Skeletal muscle cell (primary cell): ENCODE results near the gene ARHGAP22.
A peak's percentile ranks its signal among the peaks of the same experiment; 100 is the strongest.
"Not testable (repeated sequence)": the region's sequence is repeated elsewhere in the genome, so short reads cannot be mapped to it uniquely, and the experiment has no call there.

Source experiments
- DNase-seq: peaks from one replicate; pipeline ENCODE4 v3.0.0-alpha.2; 2010; ENCODE audit warnings: low read depth
- H3K4me3 ChIP-seq: 2 replicates; pipeline ENCODE4 v1.5.1; 2011; ENCODE audit warnings: low read depth, mild to moderate bottlenecking, control low read depth, low read length, moderate library complexity

The ARHGAP22 gene

DNA sequence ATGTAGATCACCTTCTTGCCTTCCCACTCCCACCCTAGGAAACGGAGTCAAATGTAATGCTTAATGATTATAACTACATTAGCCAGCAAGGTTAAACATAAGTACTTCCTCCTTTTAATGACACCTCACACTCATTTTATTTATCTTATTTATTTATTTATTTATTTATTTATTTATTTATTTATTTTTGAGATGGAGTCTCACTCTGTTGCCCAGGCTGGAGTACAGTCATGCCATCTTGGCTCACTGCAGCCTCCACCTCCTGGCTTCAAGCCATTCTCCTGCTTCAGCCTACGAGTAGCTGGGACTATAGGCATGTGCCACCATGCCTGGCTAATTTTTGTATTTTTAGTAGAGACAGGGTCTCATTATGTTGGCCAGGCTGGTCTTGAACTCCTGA is 183.0 kb downstream of the ARHGAP22 start:
- not testable (repeated sequence) for DNase-seq, H3K4me3 ChIP-seq

DNA sequence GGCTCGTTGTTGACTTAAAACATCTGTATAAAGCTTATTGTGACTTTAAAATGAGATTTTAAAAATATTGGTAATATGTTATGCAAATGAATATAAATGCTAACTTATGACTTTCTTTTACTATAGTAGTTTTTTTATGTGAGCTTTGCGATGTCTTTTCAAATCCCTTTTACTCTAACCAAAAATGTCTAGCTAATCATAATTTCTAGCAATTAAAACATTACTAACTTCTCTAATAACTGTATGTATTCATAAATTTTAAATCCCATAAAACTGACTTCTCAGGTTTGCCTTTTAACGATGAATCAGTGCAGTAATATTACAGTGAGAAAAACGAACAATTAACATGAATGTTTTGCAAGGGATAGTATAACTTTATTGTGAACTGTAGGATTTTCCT is 185.2 kb downstream of the ARHGAP22 start:
- DNase-seq = no peak
- H3K4me3 ChIP-seq = no peak overlapping the region

DNA sequence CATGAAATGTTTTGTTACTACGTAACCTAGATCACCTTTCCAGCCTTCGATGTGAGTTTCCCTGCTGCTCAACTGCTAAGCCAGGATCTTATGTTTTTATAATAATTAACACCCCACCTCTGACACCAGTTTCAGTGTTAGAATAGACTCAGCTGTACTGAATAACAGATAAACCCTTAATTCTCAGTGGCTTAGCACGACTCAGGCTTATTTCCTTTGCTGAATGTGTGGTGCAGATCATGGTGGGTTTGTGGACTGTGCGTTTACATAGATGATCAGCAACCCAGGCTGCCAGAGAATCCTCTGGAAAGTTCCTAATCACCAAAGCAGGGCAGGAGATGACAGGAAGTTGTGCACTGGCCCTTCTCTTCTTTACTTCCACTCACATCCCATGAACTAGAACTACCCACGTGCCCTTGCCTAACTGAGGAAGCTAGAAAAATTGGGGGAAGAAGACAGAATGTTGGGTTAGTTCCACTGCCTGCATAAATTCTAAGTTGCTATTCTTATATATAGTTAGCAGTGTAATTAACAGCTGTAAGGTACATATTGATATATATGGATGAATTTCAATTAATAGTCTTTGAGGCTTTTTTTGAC is 186.6 kb downstream of the ARHGAP22 start:
- no peak overlapping the region for H3K4me3 ChIP-seq
- no peak for DNase-seq

DNA sequence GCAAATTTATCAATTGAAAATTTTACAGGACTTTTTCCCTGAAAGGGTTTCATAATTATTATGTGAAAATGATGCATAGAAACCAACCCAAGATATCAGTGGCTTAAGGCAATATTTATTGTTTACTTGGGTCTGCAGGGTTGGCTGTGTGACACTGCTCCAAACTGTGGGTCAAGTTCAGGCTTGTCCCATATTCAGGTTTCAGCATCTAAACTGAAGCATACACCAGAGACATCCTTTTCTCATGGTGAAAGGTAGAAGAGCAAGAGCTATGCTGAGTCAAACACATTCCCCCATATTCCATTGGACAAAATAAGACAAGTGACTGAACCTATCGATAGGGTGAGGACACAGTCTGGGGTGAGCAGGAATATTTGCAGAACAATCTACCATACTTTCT is 187.5 kb downstream of the ARHGAP22 start:
- DNase-seq = no peak
- H3K4me3 ChIP-seq = no peak overlapping the region

DNA sequence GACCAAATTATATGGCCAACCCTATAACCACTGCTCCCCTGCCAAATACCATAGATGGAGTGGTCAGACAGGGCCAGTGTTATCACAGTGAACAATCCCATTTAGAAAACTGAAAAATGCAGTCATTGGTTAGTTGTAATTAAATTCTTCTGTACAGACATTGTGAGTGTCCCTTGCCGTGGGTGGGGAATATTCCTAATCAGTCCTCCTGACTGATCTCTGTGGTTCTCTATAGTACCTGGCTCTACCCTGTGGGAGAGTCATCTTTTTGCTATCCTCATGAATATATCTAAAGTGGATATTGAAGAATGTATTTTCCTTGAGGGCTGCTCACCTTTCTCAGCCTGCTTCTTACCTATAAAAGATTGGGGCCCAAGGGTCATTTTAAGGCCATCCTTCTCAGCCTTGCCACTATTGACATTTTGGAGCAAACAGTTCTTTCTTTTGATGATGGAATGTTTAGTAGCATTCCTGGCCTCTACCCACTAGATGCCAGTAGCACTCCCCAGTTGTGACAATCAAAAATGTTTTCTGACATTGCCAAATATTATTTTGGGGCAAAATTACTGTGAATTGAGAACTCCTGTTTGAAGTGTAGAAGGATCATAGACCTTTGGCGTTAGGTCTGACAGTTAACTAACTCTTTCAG is 188.2 kb downstream of the ARHGAP22 start:
- no peak overlapping the region for H3K4me3 ChIP-seq
- no peak for DNase-seq

DNA sequence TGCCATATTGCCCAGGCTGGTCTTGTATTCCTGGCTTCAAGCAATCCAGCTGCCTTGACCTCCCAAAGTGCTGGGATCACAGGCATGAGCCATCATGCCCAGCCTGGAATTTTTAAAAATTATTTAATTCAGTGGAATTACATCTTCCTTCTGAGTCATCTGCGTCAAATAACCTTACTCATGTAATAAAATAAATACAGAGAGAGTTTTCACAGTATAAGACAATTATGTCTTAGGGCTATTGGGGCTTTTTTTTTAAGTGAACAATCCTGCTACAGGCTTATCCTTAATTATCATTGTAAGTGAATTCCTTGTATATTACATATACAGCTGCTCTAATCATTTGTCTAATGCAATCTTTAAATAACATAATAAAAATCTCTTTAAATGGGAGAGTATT is 190.1 kb downstream of the ARHGAP22 start:
- H3K4me3 ChIP-seq = no peak overlapping the region
- no peak for DNase-seq

DNA sequence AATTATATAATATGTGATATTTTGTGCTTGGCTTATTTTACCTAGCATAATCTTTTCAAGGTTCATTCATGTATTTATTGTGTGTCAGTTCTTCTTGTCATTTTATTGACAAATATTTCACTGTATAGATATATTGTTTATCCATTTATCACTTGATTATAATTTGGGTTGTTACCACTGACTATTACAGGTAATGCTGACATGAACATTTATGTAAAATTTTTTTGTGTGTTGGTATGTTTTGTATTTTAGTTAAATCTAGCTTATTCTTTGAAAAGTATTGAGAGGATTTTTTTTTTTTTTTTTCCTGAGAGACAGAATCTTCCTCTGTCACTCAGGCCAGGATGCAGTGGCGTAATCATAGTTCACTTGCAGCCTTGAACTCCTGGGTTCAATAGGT is 190.7 kb downstream of the ARHGAP22 start:
- no peak overlapping the region for H3K4me3 ChIP-seq
- DNase-seq = no peak

DNA sequence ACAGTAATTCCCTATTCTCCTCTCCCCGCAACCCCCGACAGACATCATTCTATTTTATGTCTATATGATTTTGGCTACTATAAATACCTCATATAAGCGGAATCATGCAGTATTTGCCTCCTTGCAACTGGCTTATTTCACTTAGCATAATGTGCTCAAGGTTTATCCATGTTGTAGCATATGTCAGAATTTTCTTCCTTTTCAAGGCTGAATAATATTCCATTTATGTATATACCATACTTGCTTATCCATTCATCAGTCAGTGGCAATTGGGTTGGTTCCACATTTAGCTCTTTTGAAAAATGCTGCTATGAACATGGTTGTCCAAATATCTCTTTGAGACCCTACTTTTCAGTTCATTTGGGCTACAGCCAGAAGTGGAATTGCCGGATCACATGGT is 191.9 kb downstream of the ARHGAP22 start:
- no peak overlapping the region for H3K4me3 ChIP-seq
- no peak for DNase-seq

DNA sequence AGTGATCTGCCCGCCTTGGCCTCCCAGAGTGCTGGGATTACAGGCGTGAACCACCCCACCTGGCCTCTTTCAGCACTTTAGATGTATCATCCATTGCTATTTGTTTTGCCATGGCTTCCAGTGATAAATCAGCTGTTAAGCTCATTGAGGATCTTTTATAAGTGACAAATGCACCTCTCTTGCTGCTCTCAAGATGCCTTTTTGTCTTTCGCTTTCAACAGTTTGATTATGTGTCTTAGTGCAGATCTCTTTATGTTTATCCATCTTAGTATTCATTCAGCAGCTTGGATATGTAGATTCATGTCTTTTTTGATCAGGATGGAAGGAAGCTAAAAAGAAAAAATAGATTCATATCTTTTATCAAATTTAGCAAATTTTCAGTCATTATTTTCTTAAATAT is 192.8 kb downstream of the ARHGAP22 start:
- no peak for DNase-seq
- H3K4me3 ChIP-seq = no peak overlapping the region

DNA sequence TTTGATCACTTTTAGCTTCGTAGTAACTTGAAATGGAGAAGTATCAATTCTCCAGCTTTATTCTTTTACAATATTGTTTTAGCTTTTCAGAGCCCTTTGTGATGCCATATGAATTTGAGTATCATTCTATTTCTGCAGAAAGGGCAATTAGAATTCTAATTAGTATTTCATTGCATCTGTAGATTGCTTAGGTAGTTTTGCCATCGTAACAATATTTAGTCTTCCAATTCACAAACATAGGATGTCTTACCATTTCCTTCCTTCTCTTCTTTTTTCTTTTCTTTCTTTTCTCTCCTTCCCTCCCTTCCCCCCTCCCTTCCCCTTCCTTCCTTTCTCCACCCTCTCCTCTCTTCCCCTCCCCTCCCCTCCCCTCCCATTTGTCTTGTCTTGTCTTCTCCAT is 193.4 kb downstream of the ARHGAP22 start:
- no peak overlapping the region for H3K4me3 ChIP-seq
- DNase-seq = no peak

DNA sequence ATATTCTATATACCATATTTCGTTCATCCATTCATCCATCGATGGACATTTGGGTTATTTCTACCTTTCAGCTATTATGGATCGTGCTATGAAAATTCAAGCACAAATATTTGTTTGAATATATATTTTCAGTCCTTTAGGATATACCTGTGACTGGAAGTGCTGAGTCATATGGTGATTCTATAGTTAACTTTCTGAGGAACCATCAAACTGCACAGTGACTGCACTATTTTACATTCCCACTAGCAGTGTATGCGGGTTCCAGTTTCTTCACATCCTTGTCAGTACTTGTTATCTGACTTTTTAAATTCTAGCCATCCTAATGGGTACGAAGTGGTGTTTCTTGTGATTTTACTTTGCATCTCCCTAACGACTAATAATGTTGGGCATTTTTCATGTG is 194.4 kb downstream of the ARHGAP22 start:
- H3K4me3 ChIP-seq = no peak overlapping the region
- DNase-seq = no peak

DNA sequence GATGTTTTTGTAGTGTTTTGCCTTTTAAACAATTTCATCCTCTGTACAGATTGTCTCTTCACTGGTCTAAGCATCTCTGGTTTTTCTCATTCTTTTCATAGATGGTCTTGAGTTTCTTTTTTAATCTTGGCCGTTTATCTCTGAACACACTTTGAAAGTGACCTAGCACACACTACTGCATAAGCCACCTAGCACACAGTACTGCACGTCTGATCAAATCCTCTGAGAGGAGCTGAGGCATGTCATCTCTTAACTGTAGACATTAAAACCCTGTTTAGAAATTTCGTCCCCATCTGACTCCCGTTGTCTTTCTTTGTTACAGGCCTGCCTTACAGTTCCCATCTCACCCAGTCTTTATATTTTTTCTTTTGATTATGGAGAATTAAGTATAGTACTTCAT is 198.2 kb downstream of the ARHGAP22 start:
- no peak for DNase-seq
- no peak overlapping the region for H3K4me3 ChIP-seq

DNA sequence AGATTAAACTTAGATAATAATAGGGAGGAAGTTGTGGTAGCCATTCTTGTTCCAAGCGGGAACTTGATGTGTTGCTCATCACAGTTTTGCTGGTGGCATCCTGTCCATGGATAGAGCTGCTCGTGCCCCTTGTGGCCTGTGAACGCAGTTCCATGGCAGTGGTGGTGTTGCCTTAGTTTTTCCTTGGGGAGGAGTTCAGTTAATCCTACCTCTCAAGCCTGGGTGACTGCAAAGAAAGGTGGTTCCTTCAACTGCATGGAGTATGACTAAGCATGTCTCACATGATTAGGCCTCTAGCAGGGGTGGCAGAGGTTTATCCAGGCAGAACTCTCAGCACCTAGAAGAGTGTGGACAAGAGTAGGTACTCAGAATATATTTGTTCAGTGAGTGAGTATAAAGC is 198.7 kb downstream of the ARHGAP22 start:
- no peak overlapping the region for H3K4me3 ChIP-seq
- DNase-seq = peak; percentile 17

DNA sequence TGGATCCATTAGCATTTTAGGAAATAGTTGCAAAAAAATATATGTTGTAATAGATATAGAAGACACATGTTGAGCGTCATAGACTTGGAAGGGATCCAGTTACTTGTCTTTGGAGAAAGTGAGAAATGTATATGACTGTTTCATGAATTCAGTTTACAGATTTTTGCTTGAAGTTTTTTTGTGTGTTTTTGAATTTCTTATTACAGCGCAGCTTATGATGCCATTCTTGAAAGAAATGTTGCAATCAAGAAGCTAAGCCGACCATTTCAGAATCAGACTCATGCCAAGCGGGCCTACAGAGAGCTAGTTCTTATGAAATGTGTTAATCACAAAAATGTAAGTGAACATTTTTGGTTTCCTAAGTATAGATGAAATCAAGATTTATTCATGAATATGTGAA is 200.2 kb downstream of the ARHGAP22 start:
- H3K4me3 ChIP-seq = no peak overlapping the region
- peak; percentile 17 for DNase-seq

DNA sequence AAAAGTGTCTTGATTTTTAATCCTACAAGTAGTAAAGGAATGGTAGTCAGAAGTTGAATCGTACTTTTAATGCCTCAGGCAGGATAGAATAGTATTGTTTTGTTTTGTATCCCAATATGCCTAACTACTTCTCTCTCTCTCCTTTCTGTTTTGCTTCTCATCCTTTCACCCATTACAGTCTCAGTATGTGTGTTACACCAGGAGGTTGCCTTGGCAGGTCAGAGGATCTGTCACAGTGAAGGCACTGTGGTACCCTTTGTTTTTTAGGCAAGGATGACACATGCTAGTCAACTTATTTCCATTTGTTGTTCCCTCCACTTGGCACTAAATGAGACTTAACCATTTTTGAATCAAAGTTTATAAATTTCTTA is 204.0 kb downstream of the ARHGAP22 start:
- no peak overlapping the region for H3K4me3 ChIP-seq
- no peak for DNase-seq

DNA sequence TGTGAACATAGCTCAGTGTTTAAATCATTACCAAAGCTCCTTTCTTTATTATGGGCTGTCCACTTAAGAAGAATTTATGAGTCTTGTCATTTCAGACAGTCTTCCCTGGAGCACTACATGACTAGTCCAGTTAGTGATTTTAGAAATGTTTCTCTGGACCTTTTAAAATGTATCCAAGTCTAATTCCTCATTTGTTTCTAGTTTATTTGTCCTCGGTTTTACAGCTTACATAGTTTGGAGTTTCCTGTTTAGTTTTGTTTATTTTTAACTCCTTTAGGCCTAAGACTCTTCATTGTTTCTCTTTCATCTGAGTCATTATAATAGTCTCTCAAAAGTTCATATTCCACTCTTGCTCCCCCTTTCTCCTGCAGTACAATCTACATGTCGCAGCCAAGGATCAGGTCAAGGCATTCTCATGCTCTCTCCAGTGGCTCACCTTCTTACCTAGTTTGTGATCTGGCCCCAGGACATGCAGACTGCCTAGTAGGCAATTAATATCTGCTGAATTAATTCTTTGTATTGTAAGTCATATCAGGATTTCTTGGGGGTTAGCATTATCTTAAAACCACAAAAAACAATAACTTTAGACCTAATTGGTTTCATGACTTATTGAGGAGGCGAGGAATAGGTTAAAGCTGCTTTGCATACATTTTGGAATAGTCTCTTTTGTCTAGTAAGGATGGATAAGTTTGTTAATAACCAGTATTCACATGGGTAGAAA is 204.6 kb downstream of the ARHGAP22 start:
- H3K4me3 ChIP-seq = no peak overlapping the region
- DNase-seq = no peak

DNA sequence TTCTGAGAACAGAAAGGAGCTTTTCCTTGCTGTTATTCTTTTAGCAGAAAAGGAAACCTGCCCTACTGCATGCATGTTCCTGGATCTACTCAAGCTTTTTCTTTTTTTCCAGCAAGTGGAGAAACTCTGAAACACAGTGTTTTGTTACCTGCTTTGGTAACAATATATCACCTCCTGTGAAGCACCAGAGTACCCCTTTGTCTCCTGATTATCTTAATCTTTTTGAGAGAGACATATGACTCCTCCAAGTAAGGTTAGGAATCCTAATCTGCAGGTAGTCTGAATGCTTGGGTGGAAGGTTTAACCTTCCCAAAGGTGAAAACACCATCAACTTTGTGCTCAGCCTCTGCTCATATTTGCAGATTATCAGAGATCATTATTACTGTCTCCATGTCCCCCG is 205.3 kb downstream of the ARHGAP22 start:
- H3K4me3 ChIP-seq = no peak overlapping the region

DNA sequence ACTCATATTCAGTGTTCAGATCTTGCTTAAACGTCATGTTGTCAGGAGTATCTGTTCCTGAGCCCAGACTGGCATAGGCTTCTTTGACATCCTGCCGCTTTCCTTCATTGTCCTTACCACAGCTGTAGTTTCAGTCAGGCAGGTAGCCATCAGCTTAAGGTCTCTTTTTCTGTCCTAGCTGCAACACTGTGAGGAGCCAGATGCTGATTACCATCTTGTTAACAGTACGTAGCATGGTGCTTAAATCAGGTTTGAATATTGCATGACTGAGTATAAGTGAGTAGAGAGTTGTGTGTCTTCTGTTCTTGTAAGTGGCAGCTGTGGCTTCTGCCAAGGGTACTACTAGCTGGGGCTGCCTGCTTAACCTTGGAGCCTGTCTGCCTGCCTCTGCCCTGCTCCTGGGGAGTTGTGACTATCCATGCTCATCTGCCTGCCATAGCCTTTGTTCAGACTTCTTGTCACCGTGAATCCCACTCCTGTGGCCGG is 205.8 kb downstream of the ARHGAP22 start:
- H3K4me3 ChIP-seq = no peak overlapping the region
- DNase-seq = no peak

More for the DNA sequence above, 205.3 kb downstream of the ARHGAP22 start:
- DNase-seq = no peak

DNA sequence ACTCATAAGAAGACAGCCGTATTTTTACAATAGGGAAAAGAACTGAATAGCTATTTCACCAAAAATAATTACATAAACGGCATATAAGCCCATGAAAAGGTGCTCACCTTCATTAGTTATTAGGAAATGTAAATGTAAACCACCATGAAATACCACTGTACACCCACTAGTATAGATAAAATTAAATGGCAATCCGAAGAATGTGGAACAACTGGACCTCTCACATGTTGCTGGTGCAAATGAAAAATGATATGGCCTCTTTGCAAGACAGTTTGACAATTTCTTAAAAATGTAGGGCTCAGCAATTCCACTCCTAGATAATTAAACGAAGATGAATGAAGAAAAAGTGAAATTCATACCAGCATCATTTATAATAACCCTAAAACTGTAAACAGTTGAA is 206.6 kb downstream of the ARHGAP22 start:
- no peak for DNase-seq
- no peak overlapping the region for H3K4me3 ChIP-seq
